Measurements from ENCODE around the gene QRICH2.
"Not testable (repeated sequence)": the region's sequence is repeated elsewhere in the genome, so short reads cannot be mapped to it uniquely, and the experiment has no call there.

Gene QRICH2

GRCh38 chr17:76307966-76308338 lies at the start of gene QRICH2:
QRICH2 (minus strand) TSS chr17:76308276; CDS start chr17:76307998, 278 bp downstream.
- no peak for DNase-seq

DNA sequence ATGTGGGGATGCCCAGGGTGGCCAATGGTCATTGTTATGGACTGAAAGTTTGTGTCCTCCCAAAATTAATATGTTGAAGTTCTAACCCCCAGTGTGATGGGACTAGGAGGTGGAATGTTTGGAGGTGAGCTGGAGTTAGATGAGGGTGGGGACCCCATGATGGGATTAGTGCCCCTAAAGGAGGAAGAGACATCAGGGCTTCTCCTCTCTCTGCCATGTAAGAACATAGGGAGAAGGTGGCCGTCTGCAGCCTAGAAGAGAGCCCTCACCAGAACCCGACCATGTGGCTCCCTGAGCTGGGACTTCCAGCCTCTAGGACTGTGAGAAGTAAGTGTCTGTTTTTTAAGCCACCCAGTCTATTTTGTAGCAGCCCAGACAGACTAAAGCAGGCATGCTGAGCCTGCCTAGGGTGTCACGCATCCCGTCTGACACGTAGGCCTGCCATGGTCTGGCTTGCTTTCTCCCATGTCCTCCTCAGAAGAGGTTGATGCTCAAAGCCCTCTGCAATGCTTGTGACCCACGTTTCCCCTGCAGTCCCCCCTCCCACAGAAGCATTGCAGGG lies 49.6 kb upstream of the QRICH2 start:
- DNase-seq = no peak

DNA sequence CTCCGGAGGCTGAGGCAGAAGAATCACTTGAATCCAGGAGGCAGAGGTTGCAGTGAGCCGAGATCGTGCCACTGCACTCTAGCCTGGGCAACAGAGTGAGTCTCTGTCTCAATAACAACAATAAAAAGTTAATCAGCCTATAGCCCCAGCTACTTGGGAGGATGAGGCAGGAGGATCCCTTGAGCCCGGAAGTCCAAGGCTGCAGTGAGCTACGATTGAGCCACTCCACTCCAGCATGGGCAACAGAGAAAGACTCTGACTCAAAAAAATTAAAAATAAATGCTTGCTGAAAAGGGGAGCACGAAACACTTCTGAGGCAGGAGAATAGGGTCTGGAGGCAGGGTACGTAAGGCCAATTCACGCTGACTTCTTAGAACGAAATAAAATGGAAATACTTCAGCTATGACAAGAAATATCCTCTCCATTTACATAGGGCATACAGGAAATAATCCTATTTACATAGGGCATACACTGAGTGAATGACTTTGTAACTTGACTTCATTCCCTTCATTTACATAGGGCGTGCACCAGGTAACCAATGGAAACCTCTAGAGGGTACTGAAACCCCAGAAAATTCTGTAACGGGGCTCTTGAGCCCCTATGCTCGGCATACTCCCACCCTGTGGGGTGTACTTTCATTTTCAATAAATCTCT lies 48.9 kb upstream of the QRICH2 start:
- no peak for DNase-seq

DNA sequence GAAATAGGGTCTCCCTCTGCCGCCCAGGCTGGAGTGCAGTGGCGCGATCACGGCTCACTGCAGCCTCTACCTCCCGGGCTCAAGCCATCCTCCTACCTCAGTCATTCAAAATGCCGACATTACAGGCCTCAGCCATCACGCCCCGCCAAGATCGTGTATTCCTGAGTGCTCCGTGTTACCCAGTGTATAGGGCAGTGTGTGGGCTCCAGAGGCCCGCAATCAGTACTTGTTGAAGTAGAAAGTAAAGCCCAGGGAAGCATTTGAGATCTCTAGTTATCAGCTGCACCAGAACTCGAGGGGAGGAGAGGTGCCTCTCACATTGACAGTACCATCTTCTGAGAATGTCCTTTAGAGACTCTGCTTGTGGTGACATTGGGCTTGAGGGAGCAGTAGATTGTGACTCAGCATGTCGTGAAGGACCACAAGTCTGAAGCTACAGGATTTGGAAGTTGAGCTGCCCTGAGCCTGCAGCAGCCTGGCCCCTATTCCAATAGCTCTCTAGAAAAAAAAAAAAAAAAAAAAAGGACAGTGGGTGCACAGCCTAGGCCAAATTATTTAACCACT lies 46.8 kb upstream of the QRICH2 start:
- peak; percentile 7 for DNase-seq

GRCh38 chr17:76354317-76354729 lies 46.2 kb upstream of the QRICH2 start:
- no peak for DNase-seq

DNA sequence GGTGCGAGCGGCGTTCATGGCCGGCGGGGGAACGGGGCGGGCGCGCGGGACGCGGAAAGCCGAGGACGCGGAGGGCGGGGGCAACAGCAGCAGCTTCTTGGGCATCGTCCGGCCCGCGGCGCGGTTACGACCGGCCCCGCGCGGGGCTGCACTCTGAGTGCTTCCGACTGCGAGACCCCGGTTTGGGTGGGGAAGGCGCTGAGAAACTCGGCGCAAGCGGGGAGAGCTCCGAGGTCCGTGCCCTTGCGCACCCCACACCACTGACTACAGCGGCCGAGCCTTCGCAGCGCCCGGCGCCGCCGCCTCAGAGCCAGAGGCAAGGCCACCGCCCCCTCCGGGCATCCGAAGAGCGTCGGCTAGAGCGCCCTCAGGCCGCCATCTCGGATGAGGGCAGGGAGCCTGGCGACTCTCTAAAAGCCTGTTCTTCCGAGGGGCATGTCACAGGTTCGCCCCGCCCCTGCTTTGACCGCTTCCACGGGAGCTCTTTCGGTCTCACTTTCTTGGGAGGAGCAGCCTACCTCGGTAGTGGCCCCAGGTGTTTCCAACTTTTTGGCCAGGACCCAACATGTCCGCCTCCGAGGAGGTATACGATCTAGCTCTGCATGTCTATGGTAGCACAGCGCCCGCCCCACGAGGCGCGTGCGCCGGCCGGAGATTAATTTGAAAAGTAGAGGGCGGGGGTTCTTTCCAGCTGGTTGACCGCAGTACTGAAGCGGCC lies 45.7 kb upstream of the QRICH2 start, which contains the start of gene PRPSAP1:
Gene PRPSAP1 (minus strand): TSS at position 318 of the 718 bp plus-strand sequence. CDS start 213 bp downstream, at position 105.
- DNase-seq = peak; percentile 88

DNA sequence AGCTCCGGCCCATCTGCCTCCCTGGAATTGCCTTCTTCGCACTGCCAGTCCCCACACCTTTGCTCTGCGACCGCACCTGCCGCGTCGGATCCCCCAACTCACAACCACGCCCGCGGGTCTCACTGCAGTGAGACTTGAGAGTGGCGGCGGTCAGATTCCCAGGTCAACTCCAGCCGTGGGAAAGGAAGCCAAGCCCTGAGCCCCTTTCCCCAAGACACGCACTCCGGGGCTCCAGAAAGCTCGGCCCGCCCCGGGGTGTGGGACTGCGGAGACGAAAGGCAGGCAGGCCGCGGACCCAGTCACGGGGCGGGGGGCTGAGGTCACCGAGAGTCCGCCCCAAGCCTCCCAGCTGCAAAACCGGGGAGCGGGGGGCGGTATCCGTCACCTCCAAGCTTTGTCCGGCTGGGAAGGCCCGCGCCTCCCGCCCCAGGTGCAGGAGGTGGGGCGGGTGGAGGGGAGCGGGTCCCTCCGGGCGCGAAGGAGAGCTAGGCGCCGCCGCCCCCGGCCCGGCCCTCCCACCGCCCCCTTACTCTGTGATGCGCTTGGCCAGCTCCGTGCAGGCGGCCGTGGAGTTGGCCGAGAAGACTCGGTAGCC lies 45.0 kb upstream of the QRICH2 start:
- peak; percentile 36 for DNase-seq

- no peak for DNase-seq
Observed at GRCh38 chr17:76351526-76352071, 43.5 kb upstream of the QRICH2 start.

DNA sequence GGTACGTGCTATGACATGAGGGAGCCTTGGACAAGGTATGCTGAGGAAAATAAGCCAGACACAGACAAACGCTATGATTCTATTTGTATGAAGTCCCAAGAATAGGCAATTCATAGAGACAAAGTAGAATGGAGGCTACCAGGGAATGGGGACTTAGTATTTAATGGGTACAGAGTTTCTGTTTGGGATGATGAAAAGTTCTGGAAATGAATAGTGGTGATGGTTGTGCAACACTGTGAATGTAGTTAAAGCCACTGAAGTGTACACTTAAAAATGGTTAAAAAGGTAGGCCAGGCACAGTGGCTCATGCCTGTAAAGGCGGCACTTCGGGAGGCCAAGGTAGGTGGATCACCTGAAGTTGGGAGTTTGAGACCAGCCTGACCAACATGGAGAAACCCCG lies 42.4 kb upstream of the QRICH2 start:
- no peak for DNase-seq

GRCh38 chr17:76346936-76347335 lies 38.9 kb upstream of the QRICH2 start:
- not testable (repeated sequence) for DNase-seq

DNA sequence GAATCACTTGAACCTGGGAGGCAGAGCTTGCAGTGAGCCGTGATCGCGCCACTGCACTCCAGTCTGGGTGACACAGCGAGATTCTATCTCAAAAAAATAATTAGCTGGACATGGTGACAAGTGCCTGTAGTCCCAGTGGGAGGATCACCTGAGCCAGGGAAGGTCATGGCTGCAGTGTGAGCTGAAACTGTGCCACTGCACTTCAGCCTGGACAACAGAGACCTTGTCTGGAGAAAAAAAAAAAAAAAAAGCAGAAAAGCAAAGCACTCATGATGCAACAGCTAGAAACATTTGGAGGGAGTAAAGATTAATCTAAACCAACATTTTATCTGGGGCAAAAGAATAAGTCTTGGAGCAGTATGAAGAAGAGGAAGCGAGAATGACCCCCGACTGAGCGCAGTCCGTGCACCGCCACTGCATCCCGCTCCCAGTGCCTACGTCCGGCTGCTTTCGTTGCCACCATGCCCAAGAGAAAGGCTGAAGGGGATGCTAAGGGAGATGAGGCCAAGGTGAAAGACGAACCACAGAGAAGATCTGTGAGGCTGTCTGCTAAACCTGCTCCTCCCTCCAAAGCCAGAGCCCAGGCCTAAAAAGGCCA lies 37.4 kb upstream of the QRICH2 start:
- DNase-seq = no peak

DNA sequence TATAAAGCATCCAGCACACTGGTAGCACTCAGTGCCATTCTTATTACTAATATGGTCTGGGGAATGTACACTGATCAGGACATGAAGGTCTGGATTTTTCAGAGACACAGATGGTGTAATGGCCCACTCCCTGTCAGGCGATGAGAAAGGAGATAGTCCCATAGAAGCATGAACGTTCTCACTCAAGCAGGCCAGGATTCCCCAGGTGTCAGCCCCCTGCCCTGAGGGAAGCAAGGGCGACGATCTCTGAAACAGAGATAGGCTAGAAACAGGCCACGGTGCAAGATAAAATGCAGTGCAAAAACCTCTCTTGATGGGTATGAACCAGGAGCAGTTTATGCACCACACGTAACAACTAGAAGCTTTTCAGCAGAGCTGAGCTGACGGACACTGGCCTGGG lies 35.0 kb upstream of the QRICH2 start:
- DNase-seq = no peak

DNA sequence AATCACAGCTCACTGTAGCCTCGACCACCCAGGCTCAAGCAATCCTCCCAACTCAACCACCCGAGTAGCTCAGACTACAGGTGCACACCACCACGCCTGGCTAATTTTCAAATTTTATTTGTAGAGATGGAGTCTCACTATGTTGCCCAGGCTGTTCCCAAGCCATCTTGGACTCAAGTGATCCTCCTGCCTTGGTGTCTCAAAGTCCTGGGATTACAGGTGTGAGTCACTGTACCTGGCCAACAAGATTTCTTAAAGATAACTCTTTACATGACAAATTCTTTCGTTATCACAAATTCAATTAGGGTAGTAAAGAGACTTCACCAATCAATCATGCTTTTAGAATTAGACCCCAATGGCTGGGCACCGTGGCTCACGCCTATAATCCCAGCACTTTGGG lies 33.2 kb upstream of the QRICH2 start:
- no peak for DNase-seq

DNA sequence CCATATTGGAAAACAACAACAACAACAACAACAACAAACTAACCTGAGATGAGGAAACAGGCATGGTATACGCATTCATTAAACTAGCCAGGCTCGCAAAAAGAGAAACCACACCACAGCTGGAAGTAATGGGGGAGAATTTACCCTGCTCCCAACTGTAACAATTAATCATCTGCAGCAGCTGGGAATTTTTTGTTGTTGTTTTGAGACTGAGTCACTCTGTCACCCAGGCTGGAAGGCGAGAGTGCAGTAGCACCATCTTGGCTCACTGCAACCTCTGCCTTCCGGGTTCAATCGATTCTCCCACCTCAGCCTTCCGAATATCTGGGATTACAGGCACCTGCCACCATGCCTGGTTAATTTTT lies 29.3 kb upstream of the QRICH2 start:
- no peak for DNase-seq

GRCh38 chr17:76336756-76337412 lies 28.8 kb upstream of the QRICH2 start:
- DNase-seq = no peak

GRCh38 chr17:76335716-76336381 lies 27.8 kb upstream of the QRICH2 start:
- no peak for DNase-seq

- DNase-seq = no peak
Observed at GRCh38 chr17:76333673-76334505, 25.8 kb upstream of the QRICH2 start.

- DNase-seq = no peak
Observed at GRCh38 chr17:76331083-76331482, 23.0 kb upstream of the QRICH2 start.

- DNase-seq = no peak
Observed at GRCh38 chr17:76329664-76330063, 21.6 kb upstream of the QRICH2 start.

DNA sequence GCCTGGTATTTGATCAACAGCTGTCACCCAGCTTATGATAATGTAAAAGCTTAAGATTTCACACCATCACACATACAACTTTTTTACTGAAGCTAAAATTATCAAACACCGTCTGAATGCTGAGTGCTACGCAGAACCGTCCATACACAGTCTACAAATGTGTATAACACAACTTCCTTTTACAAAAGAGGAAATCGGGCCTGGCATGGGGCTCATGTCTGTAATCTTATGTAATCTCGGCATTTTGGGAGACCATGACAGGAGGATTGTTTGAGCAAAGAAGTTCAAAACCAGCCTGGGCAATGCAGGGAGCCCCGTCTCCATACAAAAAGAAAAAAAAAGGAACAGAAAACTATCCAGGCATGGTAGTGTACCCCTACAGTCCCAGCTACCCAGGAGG lies 19.6 kb upstream of the QRICH2 start:
- DNase-seq = no peak

DNA sequence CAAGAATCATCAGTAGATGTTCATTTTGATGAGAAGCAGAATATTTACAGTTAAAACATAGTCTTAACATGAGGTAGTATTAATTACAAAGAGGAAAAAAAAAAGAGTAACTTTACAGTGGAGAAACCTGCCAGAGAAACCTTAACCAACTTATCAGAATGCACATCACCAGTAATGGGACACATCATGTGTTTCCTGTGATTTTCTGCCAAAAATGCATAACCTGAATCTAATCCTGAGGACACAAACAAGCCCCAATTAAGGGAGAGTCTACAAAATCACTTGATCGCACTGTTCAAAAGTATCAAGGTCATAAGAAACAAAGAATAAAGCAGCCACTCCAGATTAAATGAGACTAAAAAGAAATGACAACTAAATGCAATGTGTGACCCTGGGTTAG lies 18.2 kb upstream of the QRICH2 start:
- DNase-seq = no peak
